Fibroblast of lung (primary cell): ENCODE data around the gene TMEM115. TPM values are rescaled to one million over a fixed set of nuclear protein-coding genes. Genes with fewer than 3 reads are reported as not detected.

Experiments used
- DNase-seq, 2 donors: peaks; one replicate each; pipeline versions ENCODE4 v3.0.0 to v3.0.0-alpha.2; 2010; ENCODE audit warnings: low read depth in 2 of 2
- H2AFZ ChIP-seq: 2 replicates; pipeline ENCODE4 v1.5.1; 2012; ENCODE audit warnings: low read length, control low read depth, inconsistent platforms
- H3K27ac ChIP-seq: 2 replicates; pipeline ENCODE4 v1.5.1; 2011; ENCODE audit warnings: low read length, control low read depth; ENCODE audit not compliant: insufficient read depth
- H3K27me3 ChIP-seq: 2 replicates; pipeline ENCODE4 v1.5.1; 2011; ENCODE audit warnings: mild to moderate bottlenecking, low read length; ENCODE audit not compliant: control insufficient read depth, insufficient read depth
- H3K36me3 ChIP-seq: 2 replicates; pipeline ENCODE4 v1.5.1; 2011; ENCODE audit warnings: low read length; ENCODE audit not compliant: control insufficient read depth, insufficient read depth
- H3K4me1 ChIP-seq: 2 replicates; pipeline ENCODE4 v1.5.1; 2011; ENCODE audit warnings: low read length; ENCODE audit not compliant: control insufficient read depth, insufficient read depth; ENCODE audit errors: extremely low read depth
- H3K4me2 ChIP-seq: 2 replicates; pipeline ENCODE4 v1.5.1; 2011; ENCODE audit warnings: low read length, control low read depth; ENCODE audit not compliant: insufficient read depth; ENCODE audit errors: extremely low read depth
- H3K4me3 ChIP-seq, 4 experiments: fragments of 200-600 bp in 1 of 4; sonication (generic) in 1 of 4; replicated peaks in 1 of 4; 2 replicates each; pipeline ENCODE4 v1.5.1; 2011 to 2016; ENCODE audit warnings: low read length in 4 of 4, low read depth in 3 of 4, mild to moderate bottlenecking in 3 of 4, control low read depth in 2 of 4, inconsistent platforms in 1 of 4, mixed read lengths in 1 of 4; ENCODE audit not compliant: insufficient read depth in 1 of 4; ENCODE audit errors: control extremely low read depth in 1 of 4
- H3K79me2 ChIP-seq: 2 replicates; pipeline ENCODE4 v1.5.1; 2012; ENCODE audit warnings: mild to moderate bottlenecking, low read length, inconsistent platforms; ENCODE audit not compliant: control insufficient read depth, insufficient read depth
- H3K9ac ChIP-seq: 2 replicates; pipeline ENCODE4 v1.5.1; 2011; ENCODE audit warnings: mild to moderate bottlenecking, low read length, control low read depth; ENCODE audit not compliant: insufficient read depth
- H3K9me3 ChIP-seq: 2 replicates; pipeline ENCODE4 v1.5.1; 2012; ENCODE audit warnings: low read depth, low read length; ENCODE audit not compliant: control insufficient read depth, insufficient read depth
- H4K20me1 ChIP-seq: 2 replicates; pipeline ENCODE4 v1.5.1; 2011; ENCODE audit warnings: low read length; ENCODE audit not compliant: control insufficient read depth, insufficient read depth; ENCODE audit errors: extremely low read depth
- EZH2 ChIP-seq: IDR thresholded peaks from 2 replicates; pipeline ENCODE4 v1.5.1; 2012; ENCODE audit warnings: low read length, control low read depth, mild to moderate bottlenecking; ENCODE audit errors: missing control alignments
- polyA plus RNA-seq, 2 donors: library from polyadenylated mRNA; depleted of rRNA in 1 of 2; stranded (reverse) in 1 of 2; unstranded in 1 of 2; fragments of >200 nt; gene quantifications; 2 replicates each; pipeline ENCODE4 v1.2.1, GENCODE V29; 2011 to 2012; ENCODE audit warnings: missing spikeins in 1 of 2
- total RNA-seq: library from RNA; depleted of rRNA; stranded (reverse); fragments of >200 nt; gene quantifications from 2 replicates; pipeline ENCODE4 v1.2.1, GENCODE V29; 2014
- TF ChIP-seq, protein P1 (sequence below), 2 donors: IDR thresholded peaks in 1 of 2; conservative IDR thresholded peaks in 1 of 2; 1 replicate in 1 of 2; 2 replicates in 1 of 2; pipeline ENCODE4 v1.5.1; 2011 to 2012; ENCODE audit warnings: low read length in 2 of 2, control low read depth in 1 of 2, inconsistent platforms in 1 of 2, low read depth in 1 of 2, mild to moderate bottlenecking in 1 of 2

The TMEM115 gene
- total and polyA plus RNA-seq, 2 donors (not counting 1 experiment from before 2014, with no cell fraction given), result 28.2 to 44.8 TPM

DNA sequence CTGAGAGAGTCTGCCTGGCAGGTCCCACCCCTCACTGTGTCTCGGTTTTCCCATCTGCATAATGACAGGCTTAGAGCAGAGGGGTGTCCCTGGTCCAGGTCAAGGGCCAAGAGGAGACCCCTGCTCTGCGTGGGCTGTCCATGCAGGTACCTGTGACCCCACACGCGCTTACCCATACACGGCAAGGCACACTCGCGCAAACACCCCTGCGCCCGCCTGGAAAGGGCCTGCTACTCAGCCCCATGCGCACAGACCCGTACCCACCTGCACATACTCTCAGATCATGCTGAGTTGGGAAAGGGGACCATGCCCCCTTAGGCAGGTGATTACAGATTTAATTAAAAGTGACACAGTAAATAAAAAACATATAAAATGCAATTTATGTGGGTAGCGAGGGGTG, 23.4 kb upstream of the TMEM115 start:
- Histone ChIP-seq H3K9me3 (no peaks in the 10 kb centered on the region), H3K4me3 (no peak overlapping the region), H3K79me2 (no peaks in the 10 kb centered on the region), H3K4me1 (no peaks in the 10 kb centered on the region), H3K9ac (no peak overlapping the region), H3K36me3 (no peaks in the 10 kb centered on the region), H3K4me2 (no peak overlapping the region), H4K20me1 (no peaks in the 10 kb centered on the region), H3K27ac (no peak overlapping the region), H3K27me3 (no peaks in the 10 kb centered on the region), H2AFZ (no peak overlapping the region)
- no peak for DNase-seq
- TF ChIP-seq EZH2, result no peak
- TF ChIP-seq, protein P1, sequence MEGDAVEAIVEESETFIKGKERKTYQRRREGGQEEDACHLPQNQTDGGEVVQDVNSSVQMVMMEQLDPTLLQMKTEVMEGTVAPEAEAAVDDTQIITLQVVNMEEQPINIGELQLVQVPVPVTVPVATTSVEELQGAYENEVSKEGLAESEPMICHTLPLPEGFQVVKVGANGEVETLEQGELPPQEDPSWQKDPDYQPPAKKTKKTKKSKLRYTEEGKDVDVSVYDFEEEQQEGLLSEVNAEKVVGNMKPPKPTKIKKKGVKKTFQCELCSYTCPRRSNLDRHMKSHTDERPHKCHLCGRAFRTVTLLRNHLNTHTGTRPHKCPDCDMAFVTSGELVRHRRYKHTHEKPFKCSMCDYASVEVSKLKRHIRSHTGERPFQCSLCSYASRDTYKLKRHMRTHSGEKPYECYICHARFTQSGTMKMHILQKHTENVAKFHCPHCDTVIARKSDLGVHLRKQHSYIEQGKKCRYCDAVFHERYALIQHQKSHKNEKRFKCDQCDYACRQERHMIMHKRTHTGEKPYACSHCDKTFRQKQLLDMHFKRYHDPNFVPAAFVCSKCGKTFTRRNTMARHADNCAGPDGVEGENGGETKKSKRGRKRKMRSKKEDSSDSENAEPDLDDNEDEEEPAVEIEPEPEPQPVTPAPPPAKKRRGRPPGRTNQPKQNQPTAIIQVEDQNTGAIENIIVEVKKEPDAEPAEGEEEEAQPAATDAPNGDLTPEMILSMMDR (conservative IDR thresholded peaks at IDR 0.05 in 1 of 2, IDR thresholded peaks at IDR 0.05 in 1 of 2; ENCODE audit: low read depth in 1 of 2, low read length in 2 of 2), result no peak

DNA sequence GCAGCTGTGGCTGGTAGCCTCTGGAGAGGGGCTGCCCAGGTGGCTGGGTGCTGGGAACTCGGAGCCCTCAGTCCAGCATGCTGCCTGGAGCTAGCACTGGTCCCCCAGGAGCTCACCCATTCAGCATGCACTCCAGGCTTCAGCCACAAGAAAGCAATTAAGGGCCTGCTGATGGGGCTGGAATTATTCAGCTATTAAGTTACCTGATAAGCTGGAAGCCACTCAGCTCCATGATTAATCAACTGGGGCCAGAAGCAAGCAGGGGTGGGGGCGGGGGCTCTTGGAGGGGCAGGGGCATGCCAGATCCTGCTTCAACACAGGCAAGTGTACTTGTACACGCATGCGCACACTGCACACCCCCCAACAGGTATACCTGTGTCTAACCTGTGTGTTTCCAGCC, 22.1 kb upstream of the TMEM115 start:
- no peaks in the 10 kb centered on the region for H4K20me1 ChIP-seq
- H3K4me3 ChIP-seq, result no peak overlapping the region
- no peak for TF ChIP-seq EZH2
- TF ChIP-seq, protein P1 (conservative IDR thresholded peaks at IDR 0.05 in 1 of 2, IDR thresholded peaks at IDR 0.05 in 1 of 2; ENCODE audit: low read depth in 1 of 2, low read length in 2 of 2), result no peak
- no peaks in the 10 kb centered on the region for H3K36me3 ChIP-seq
- H3K9ac ChIP-seq, result no peak overlapping the region
- no peaks in the 10 kb centered on the region for H3K27me3 ChIP-seq
- H2AFZ ChIP-seq, result no peak overlapping the region
- H3K9me3 ChIP-seq, result no peaks in the 10 kb centered on the region
- no peak overlapping the region for H3K4me2 ChIP-seq
- H3K27ac ChIP-seq, result no peak overlapping the region
- no peaks in the 10 kb centered on the region for H3K4me1 ChIP-seq
- no peak for DNase-seq
- H3K79me2 ChIP-seq, result no peaks in the 10 kb centered on the region

- Histone ChIP-seq H3K79me2 (no peaks in the 10 kb centered on the region), H3K36me3 (no peaks in the 10 kb centered on the region), H3K9ac (no peak overlapping the region), H2AFZ (no peak overlapping the region), H4K20me1 (no peaks in the 10 kb centered on the region), H3K27ac (no peak overlapping the region), H3K4me3 (no peak overlapping the region), H3K9me3 (no peaks in the 10 kb centered on the region), H3K4me1 (no peaks in the 10 kb centered on the region), H3K4me2 (no peak overlapping the region), H3K27me3 (no peaks in the 10 kb centered on the region)
- DNase-seq, result no peak
- no peak for TF ChIP-seq EZH2
- TF ChIP-seq, protein P1 (conservative IDR thresholded peaks at IDR 0.05 in 1 of 2, IDR thresholded peaks at IDR 0.05 in 1 of 2; ENCODE audit: low read depth in 1 of 2, low read length in 2 of 2), result no peak
Measured at GRCh38 chr3:50380405-50381085, 21.2 kb upstream of the TMEM115 start.
